ENCODE results near the gene BANK1. TPM values are rescaled to one million over a fixed set of nuclear protein-coding genes. Genes with fewer than 3 reads are reported as not detected.

BANK1 gene
- total RNA-seq, 1 donor from 2014 or later: 0.79 TPM

DNA sequence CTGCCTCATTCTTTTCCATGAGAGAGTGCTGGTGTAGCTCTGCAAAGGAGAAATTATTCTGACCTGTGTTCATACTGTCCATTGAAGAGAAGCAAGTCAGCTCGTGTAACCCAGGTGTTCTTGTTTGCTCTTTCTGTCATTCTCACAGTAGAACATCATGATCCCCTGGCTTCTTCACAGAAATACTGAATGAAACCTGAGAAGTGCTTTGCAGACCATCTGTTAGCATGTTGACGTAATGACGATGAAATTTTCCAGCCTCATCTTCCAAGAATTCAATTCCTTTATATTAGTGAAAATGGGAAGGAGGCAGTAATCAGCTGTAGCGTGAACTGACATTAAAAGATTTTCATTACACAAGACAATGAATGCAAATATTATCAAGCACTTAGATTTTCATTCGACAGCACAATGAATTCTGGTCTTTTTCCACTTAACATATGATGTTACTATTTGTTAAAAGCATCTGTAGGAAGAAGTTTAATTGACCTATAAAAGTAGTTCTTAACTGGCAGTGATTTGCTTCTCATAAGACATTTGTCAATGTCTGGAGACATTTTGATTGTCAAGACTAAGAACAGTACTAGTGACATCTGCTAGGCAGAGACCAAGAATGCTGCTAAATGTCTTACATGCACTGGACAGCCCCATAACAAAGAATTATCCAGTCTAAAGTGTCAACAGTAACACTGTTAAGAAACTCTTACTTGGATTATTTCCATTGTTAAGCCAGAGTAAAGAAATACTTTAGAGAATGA lies 246.3 kb downstream of the BANK1 start:
- no peak overlapping the region for H3K4me3 Mint-ChIP-seq (ENCODE audit: low read depth)
- no peak overlapping the region for H3K27ac Mint-ChIP-seq
- H3K36me3 Mint-ChIP-seq (ENCODE audit: insufficient read depth): no peaks in the 10 kb centered on the region
- no peak for TF ChIP-seq CTCF (IDR thresholded peaks at IDR 0.05; ENCODE audit: unreplicated experiment)
- H3K9me3 Mint-ChIP-seq (ENCODE audit: low read depth): no peaks in the 10 kb centered on the region
- no peak for DNase-seq (ENCODE audit: low spot score, unreplicated experiment)
- H3K4me1 Mint-ChIP-seq (ENCODE audit: low read depth): no peaks in the 10 kb centered on the region
- H3K27me3 Mint-ChIP-seq: no peaks in the 10 kb centered on the region

DNA sequence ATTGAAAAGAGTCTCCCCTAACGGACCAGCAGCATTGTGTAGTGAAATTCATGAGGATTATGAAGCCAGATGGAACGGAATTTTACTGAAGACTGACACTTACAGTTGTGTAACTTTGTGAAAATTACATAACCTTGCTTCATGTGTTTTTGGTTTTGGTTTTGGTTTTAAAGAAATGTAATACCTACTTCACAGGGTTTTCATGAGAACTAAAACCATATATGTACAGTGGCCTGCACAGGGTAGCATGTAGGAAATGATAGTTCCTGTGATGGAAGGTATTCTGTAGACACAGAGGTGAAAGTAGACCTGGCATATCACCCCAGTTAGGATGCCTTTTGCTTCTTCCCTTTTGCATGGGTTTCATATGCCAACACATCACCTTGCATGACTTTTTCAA lies 247.0 kb downstream of the BANK1 start:
- H3K27ac Mint-ChIP-seq: no peak overlapping the region
- no peak for DNase-seq (ENCODE audit: low spot score, unreplicated experiment)
- no peak overlapping the region for H3K4me3 Mint-ChIP-seq (ENCODE audit: low read depth)
- H3K9me3 Mint-ChIP-seq (ENCODE audit: low read depth): no peaks in the 10 kb centered on the region
- no peak for TF ChIP-seq CTCF (IDR thresholded peaks at IDR 0.05; ENCODE audit: unreplicated experiment)
- no peaks in the 10 kb centered on the region for H3K36me3 Mint-ChIP-seq (ENCODE audit: insufficient read depth)
- no peaks in the 10 kb centered on the region for H3K4me1 Mint-ChIP-seq (ENCODE audit: low read depth)
- no peaks in the 10 kb centered on the region for H3K27me3 Mint-ChIP-seq

- no peaks in the 10 kb centered on the region for H3K9me3 Mint-ChIP-seq (ENCODE audit: low read depth)
Observed at GRCh38 chr4:102042871-102043802, 252.6 kb downstream of the BANK1 start.

DNA sequence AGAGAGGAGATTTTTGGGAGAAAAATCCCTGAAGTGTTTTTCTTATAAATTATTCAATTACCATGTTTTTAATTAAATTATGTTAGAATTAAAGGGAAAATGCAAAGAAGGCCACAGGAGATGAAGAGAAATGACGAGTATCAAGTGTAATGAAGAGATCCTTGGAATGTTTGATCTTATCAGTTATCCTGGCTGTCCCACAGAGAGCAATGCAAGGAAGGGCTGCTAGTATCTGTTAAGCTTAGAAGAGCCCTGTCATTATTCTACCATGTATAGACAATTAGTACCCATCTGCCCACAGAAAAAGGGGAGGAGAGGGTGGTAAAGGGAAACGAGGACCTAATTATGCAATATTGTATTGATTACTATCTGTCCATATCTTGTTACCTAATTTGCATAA lies 257.1 kb downstream of the BANK1 start:
- Mint-ChIP-seq H3K4me1 (ENCODE audit: low read depth) (no peaks in the 10 kb centered on the region), H3K27me3 (no peaks in the 10 kb centered on the region), H3K36me3 (ENCODE audit: insufficient read depth) (no peaks in the 10 kb centered on the region), H3K27ac (no peak overlapping the region), H3K9me3 (ENCODE audit: low read depth) (no peaks in the 10 kb centered on the region), H3K4me3 (ENCODE audit: low read depth) (no peak overlapping the region)
- DNase-seq (ENCODE audit: low spot score, unreplicated experiment): no peak
- TF ChIP-seq CTCF (IDR thresholded peaks at IDR 0.05; ENCODE audit: unreplicated experiment): no peak

More at GRCh38 chr4:102042871-102043802, 252.6 kb downstream of the BANK1 start:
- no peak overlapping the region for H3K4me3 Mint-ChIP-seq (ENCODE audit: low read depth)
- no peaks in the 10 kb centered on the region for H3K27me3 Mint-ChIP-seq
- no peak overlapping the region for H3K27ac Mint-ChIP-seq
- TF ChIP-seq CTCF (IDR thresholded peaks at IDR 0.05; ENCODE audit: unreplicated experiment): no peak
- H3K36me3 Mint-ChIP-seq (ENCODE audit: insufficient read depth): no peaks in the 10 kb centered on the region
- DNase-seq (ENCODE audit: low spot score, unreplicated experiment): no peak
- no peaks in the 10 kb centered on the region for H3K4me1 Mint-ChIP-seq (ENCODE audit: low read depth)

DNA sequence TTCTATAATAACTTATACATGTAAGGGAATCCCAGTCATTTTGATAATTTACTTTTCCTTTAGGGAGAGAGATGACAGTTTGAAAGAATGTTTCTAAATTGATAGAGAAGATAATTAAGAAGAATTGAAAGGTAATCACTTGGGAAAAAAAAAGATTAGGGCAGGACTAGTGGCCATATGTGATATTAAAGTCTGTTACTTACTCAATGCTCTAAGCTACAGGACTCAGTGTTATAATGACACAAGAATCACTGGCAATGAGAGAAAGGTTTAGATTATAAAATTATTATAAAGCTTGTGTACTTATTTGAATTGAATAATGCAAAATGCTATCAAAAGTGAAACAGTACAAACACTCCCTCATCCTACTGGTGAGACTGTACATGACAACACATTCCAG lies 265.3 kb downstream of the BANK1 start:
- Mint-ChIP-seq H3K4me3 (ENCODE audit: low read depth) (no peak overlapping the region), H3K4me1 (ENCODE audit: low read depth) (no peaks in the 10 kb centered on the region), H3K27ac (no peak overlapping the region), H3K27me3 (no peaks in the 10 kb centered on the region), H3K9me3 (ENCODE audit: low read depth) (no peaks in the 10 kb centered on the region), H3K36me3 (ENCODE audit: insufficient read depth) (no peaks in the 10 kb centered on the region)
- no peak for DNase-seq (ENCODE audit: low spot score, unreplicated experiment)
- TF ChIP-seq CTCF (IDR thresholded peaks at IDR 0.05; ENCODE audit: unreplicated experiment): peak; percentile 26

Data from progenitor cell of endocrine pancreas (in vitro differentiated cells).